Effector memory CD4-positive, alpha-beta T cell (primary cell): ENCODE data around the gene SVIL.
"Not testable (repeated sequence)": the region's sequence is repeated elsewhere in the genome, so short reads cannot be mapped to it uniquely, and the experiment has no call there.

Source experiments
- DNase-seq, 3 donors: peaks; one replicate each; pipeline ENCODE4 v3.0.0-alpha.2; 2020
- H3K27ac ChIP-seq: 2 replicates; pipeline ENCODE4 v1.7.0; 2013; ENCODE audit warnings: mild to moderate bottlenecking, low read length, moderate library complexity; ENCODE audit not compliant: insufficient read depth, poor library complexity, severe bottlenecking
- H3K27me3 ChIP-seq: replicated peaks from 2 replicates; pipeline ENCODE4 v1.7.0; 2013; ENCODE audit warnings: mild to moderate bottlenecking, low read length; ENCODE audit not compliant: insufficient read depth, control insufficient read depth, poor library complexity, severe bottlenecking
- H3K36me3 ChIP-seq: 2 replicates; pipeline ENCODE4 v1.7.0; 2013; ENCODE audit warnings: mild to moderate bottlenecking, low read length, moderate library complexity; ENCODE audit not compliant: control insufficient read depth, insufficient read depth
- H3K4me1 ChIP-seq: 2 replicates; pipeline ENCODE4 v1.7.0; 2013; ENCODE audit warnings: low read length, mild to moderate bottlenecking; ENCODE audit not compliant: control insufficient read depth, insufficient read depth, poor library complexity, severe bottlenecking
- H3K4me3 ChIP-seq: 2 replicates; pipeline ENCODE4 v1.7.0; 2013; ENCODE audit warnings: low read length, low read depth, mild to moderate bottlenecking; ENCODE audit not compliant: insufficient read depth, poor library complexity, severe bottlenecking
- H3K9me3 ChIP-seq: 2 replicates; pipeline ENCODE4 v1.7.0; 2013; ENCODE audit warnings: mild to moderate bottlenecking, low read length, moderate library complexity; ENCODE audit not compliant: control insufficient read depth

Gene SVIL

GRCh38 chr10:29512425-29512974 lies 122.3 kb downstream of the SVIL start:
- Histone ChIP-seq H3K27ac (no peak overlapping the region), H3K4me1 (no peaks in the 10 kb centered on the region), H3K4me3 (no peak overlapping the region), H3K27me3 (no peaks in the 10 kb centered on the region), H3K36me3 (peaks cover 7% of the 10 kb centered on the region), H3K9me3 (no peaks in the 10 kb centered on the region)
- no peak for DNase-seq

- H3K27ac ChIP-seq, DNase-seq, H3K27me3 ChIP-seq, H3K9me3 ChIP-seq, H3K4me1 ChIP-seq, H3K4me3 ChIP-seq, H3K36me3 ChIP-seq: not testable (repeated sequence)
Measured at GRCh38 chr10:29511806-29512205, 123.0 kb downstream of the SVIL start.

GRCh38 chr10:29510483-29511157 lies 124.2 kb downstream of the SVIL start:
- DNase-seq, H3K9me3 ChIP-seq, H3K27me3 ChIP-seq, H3K4me1 ChIP-seq, H3K36me3 ChIP-seq, H3K4me3 ChIP-seq, H3K27ac ChIP-seq: not testable (repeated sequence)

GRCh38 chr10:29508554-29509244 lies 126.1 kb downstream of the SVIL start:
- no peaks in the 10 kb centered on the region for H3K4me1 ChIP-seq
- H3K4me3 ChIP-seq, result no peak overlapping the region
- H3K27me3 ChIP-seq, result no peaks in the 10 kb centered on the region
- H3K27ac ChIP-seq, result no peak overlapping the region
- H3K36me3 ChIP-seq, result peaks cover 7% of the 10 kb centered on the region
- no peak for DNase-seq
- H3K9me3 ChIP-seq, result no peaks in the 10 kb centered on the region

GRCh38 chr10:29507750-29508149 lies 127.0 kb downstream of the SVIL start:
- H3K27me3 ChIP-seq, H3K36me3 ChIP-seq: not testable (repeated sequence)

GRCh38 chr10:29506324-29506921 lies 128.3 kb downstream of the SVIL start:
- not testable (repeated sequence) for H3K4me1 ChIP-seq, H3K27me3 ChIP-seq, H3K4me3 ChIP-seq, DNase-seq, H3K9me3 ChIP-seq, H3K27ac ChIP-seq, H3K36me3 ChIP-seq

More at GRCh38 chr10:29507750-29508149, 127.0 kb downstream of the SVIL start:
- not testable (repeated sequence) for H3K4me3 ChIP-seq, H3K9me3 ChIP-seq, H3K27ac ChIP-seq, DNase-seq, H3K4me1 ChIP-seq

- H3K27me3 ChIP-seq, result no peaks in the 10 kb centered on the region
- no peak for DNase-seq
- no peaks in the 10 kb centered on the region for H3K36me3 ChIP-seq
- H3K9me3 ChIP-seq, result no peaks in the 10 kb centered on the region
- no peak overlapping the region for H3K27ac ChIP-seq
- H3K4me1 ChIP-seq, result no peaks in the 10 kb centered on the region
- no peak overlapping the region for H3K4me3 ChIP-seq
Measured at GRCh38 chr10:29502351-29502750, 132.4 kb downstream of the SVIL start.

GRCh38 chr10:29501692-29502091 lies 133.1 kb downstream of the SVIL start:
- no peak for DNase-seq
- Histone ChIP-seq H3K4me1 (no peaks in the 10 kb centered on the region), H3K36me3 (no peaks in the 10 kb centered on the region), H3K27me3 (no peaks in the 10 kb centered on the region), H3K4me3 (no peak overlapping the region), H3K27ac (no peak overlapping the region), H3K9me3 (no peaks in the 10 kb centered on the region)

GRCh38 chr10:29499993-29500537 lies 134.7 kb downstream of the SVIL start:
- Histone ChIP-seq H3K36me3 (peaks cover 3% of the 10 kb centered on the region), H3K9me3 (no peaks in the 10 kb centered on the region), H3K27me3 (no peaks in the 10 kb centered on the region), H3K27ac (no peak overlapping the region), H3K4me3 (no peak overlapping the region), H3K4me1 (no peaks in the 10 kb centered on the region)
- DNase-seq, result no peak
